WTC11 (cell line): ENCODE measurements around the gene NCKAP5. TPM values are rescaled to one million over a fixed set of nuclear protein-coding genes. Genes with fewer than 3 reads are reported as not detected.

Experiments used
- ATAC-seq: fragments of 200-7000 bp; cut with Tn5 transposase; 2 replicates; pipeline ENCODE4 v1.10.0; 2021; ENCODE audit warnings: mild to moderate bottlenecking, moderate library complexity
- CTCF ChIA-PET: fragments of 300-600 bp; sonication (Branson Sonifier 250); formaldehyde crosslinking; loops from one replicate; lab custom pipeline; 2021; ENCODE audit warnings: antibody characterized with exemption; lab: Charles Lee
- POLR2A ChIA-PET: fragments of 350-600 bp; sonication (Branson Sonifier 250); formaldehyde crosslinking; loops from one replicate; lab custom pipeline; 2021; ENCODE audit warnings: antibody characterized with exemption; lab: Charles Lee
- DNase-seq: peaks from one replicate; pipeline ENCODE4 v3.0.0; 2021; ENCODE audit warnings: low spot score
- H3K27ac Mint-ChIP-seq: 2 replicates; pipeline ENCODE4 v1.8.0; 2021; ENCODE audit warnings: mixed read lengths
- H3K27me3 Mint-ChIP-seq: 2 replicates; pipeline ENCODE4 v1.8.0; 2021; ENCODE audit warnings: low read depth, mild to moderate bottlenecking, moderate library complexity, mixed read lengths
- H3K36me3 Mint-ChIP-seq: 2 replicates; pipeline ENCODE4 v1.8.0; 2021; ENCODE audit warnings: mixed read lengths
- H3K4me1 Mint-ChIP-seq: 2 replicates; pipeline ENCODE4 v1.8.0; 2022; ENCODE audit warnings: mixed read lengths
- H3K4me3 Mint-ChIP-seq: 2 replicates; pipeline ENCODE4 v1.8.0; 2021; ENCODE audit warnings: mild to moderate bottlenecking, moderate library complexity, mixed read lengths
- H3K9me3 Mint-ChIP-seq: 2 replicates; pipeline ENCODE4 v1.8.0; 2021; ENCODE audit warnings: mixed read lengths
- CBFB ChIP-seq: sonication (generic); formaldehyde crosslinking; IDR thresholded peaks from 2 replicates; pipeline ENCODE4 v1.8.1; 2022; ENCODE audit warnings: mild to moderate bottlenecking, low read depth, missing genetic modification reagents
- ETV6 ChIP-seq: sonication (generic); formaldehyde crosslinking; IDR thresholded peaks from 2 replicates; pipeline ENCODE4 v1.8.1; 2022; ENCODE audit warnings: mild to moderate bottlenecking, missing genetic modification reagents
- FOXK1 ChIP-seq: sonication (generic); formaldehyde crosslinking; IDR thresholded peaks from 2 replicates; pipeline ENCODE4 v1.8.0; 2022; ENCODE audit warnings: mild to moderate bottlenecking, moderate library complexity, missing genetic modification reagents
- GRHL2 ChIP-seq: fragments of 250-450 bp; sonication (Bioruptor Pico); IDR thresholded peaks from 2 replicates; pipeline ENCODE4 v1.8.0; 2022; ENCODE audit warnings: mild to moderate bottlenecking, moderate library complexity; ENCODE audit not compliant: insufficient replicate concordance, severe bottlenecking
- GTF2I ChIP-seq: fragments of 250-450 bp; sonication (Bioruptor Pico); conservative IDR thresholded peaks from 2 replicates; pipeline ENCODE4 v1.4.0; 2021; ENCODE audit warnings: mild to moderate bottlenecking
- HMGA2 ChIP-seq: fragments of 250-450 bp; sonication (Bioruptor Pico); IDR thresholded peaks from 2 replicates; pipeline ENCODE4 v1.4.0; 2021; ENCODE audit warnings: mild to moderate bottlenecking, moderate library complexity
- IRF2 ChIP-seq: sonication (generic); formaldehyde crosslinking; IDR thresholded peaks from 2 replicates; pipeline ENCODE4 v1.8.0; 2022; ENCODE audit warnings: low read depth, missing genetic modification reagents, borderline replicate concordance
- MLX ChIP-seq: sonication (generic); formaldehyde crosslinking; IDR thresholded peaks from 2 replicates; pipeline ENCODE4 v1.8.1; 2023; ENCODE audit warnings: mild to moderate bottlenecking, missing genetic modification reagents, moderate library complexity
- NFYB ChIP-seq: sonication (generic); formaldehyde crosslinking; conservative IDR thresholded peaks from 2 replicates; pipeline ENCODE4 v1.8.0; 2022; ENCODE audit warnings: low read depth, missing genetic modification reagents
- NR2C2 ChIP-seq: sonication (generic); formaldehyde crosslinking; IDR thresholded peaks from 2 replicates; pipeline ENCODE4 v1.8.0; 2022; ENCODE audit warnings: mild to moderate bottlenecking, missing genetic modification reagents
- RELA ChIP-seq: sonication (generic); formaldehyde crosslinking; IDR thresholded peaks from 2 replicates; pipeline ENCODE4 v1.8.1; 2022; ENCODE audit warnings: missing genetic modification reagents, mild to moderate bottlenecking, borderline replicate concordance
- SMAD3 ChIP-seq: sonication (generic); formaldehyde crosslinking; IDR thresholded peaks from 2 replicates; pipeline ENCODE4 v1.8.0; 2022; ENCODE audit warnings: missing genetic modification reagents, mild to moderate bottlenecking, borderline replicate concordance
- SOX15 ChIP-seq: fragments of 250-450 bp; sonication (Bioruptor Pico); IDR thresholded peaks from 2 replicates; pipeline ENCODE4 v1.9.0; 2021; ENCODE audit warnings: mild to moderate bottlenecking
- ZNF263 ChIP-seq: sonication (generic); formaldehyde crosslinking; IDR thresholded peaks from 2 replicates; pipeline ENCODE4 v1.8.1; 2022; ENCODE audit warnings: low read depth, mild to moderate bottlenecking, moderate library complexity, missing genetic modification reagents
- ZNF281 ChIP-seq: sonication (generic); formaldehyde crosslinking; IDR thresholded peaks from 2 replicates; pipeline ENCODE4 v1.8.0; 2023; ENCODE audit warnings: mild to moderate bottlenecking, missing genetic modification reagents
- ZNF396 ChIP-seq: fragments of 250-450 bp; sonication (Bioruptor Pico); IDR thresholded peaks from 2 replicates; pipeline ENCODE4 v1.8.0; 2021; ENCODE audit warnings: mild to moderate bottlenecking, moderate library complexity, borderline replicate concordance
- total RNA-seq: library from RNA; stranded (reverse); gene quantifications from 3 replicates; pipeline ENCODE4 v1.2.3, GENCODE V29; 2021
- TF ChIP-seq, protein P1 (sequence below): fragments of 200-600 bp; IDR thresholded peaks from 2 replicates; pipeline ENCODE4 v1.8.0; 2022; ENCODE audit warnings: antibody characterized with exemption
- TF ChIP-seq, protein P2 (sequence below): fragments of 250-450 bp; sonication (Bioruptor Pico); conservative IDR thresholded peaks from 2 replicates; pipeline ENCODE4 v1.9.0; 2021; ENCODE audit warnings: mild to moderate bottlenecking
- TF ChIP-seq, protein P3 (sequence below): sonication (generic); formaldehyde crosslinking; IDR thresholded peaks from 2 replicates; pipeline ENCODE4 v1.8.1; 2022; ENCODE audit warnings: low read depth, mild to moderate bottlenecking, moderate library complexity, missing genetic modification reagents, borderline replicate concordance
- TF ChIP-seq, protein P4 (sequence below): fragments of 250-450 bp; sonication (Bioruptor Pico); IDR thresholded peaks from 2 replicates; pipeline ENCODE4 v1.8.0; 2021; ENCODE audit warnings: mild to moderate bottlenecking
- TF ChIP-seq, protein P5 (sequence below): fragments of 250-450 bp; sonication (Bioruptor Pico); IDR thresholded peaks from 2 replicates; pipeline ENCODE4 v1.9.0; 2021; ENCODE audit warnings: mild to moderate bottlenecking

Gene NCKAP5
- total RNA-seq, 1 experiment from 2014 or later = 0.55 TPM

DNA sequence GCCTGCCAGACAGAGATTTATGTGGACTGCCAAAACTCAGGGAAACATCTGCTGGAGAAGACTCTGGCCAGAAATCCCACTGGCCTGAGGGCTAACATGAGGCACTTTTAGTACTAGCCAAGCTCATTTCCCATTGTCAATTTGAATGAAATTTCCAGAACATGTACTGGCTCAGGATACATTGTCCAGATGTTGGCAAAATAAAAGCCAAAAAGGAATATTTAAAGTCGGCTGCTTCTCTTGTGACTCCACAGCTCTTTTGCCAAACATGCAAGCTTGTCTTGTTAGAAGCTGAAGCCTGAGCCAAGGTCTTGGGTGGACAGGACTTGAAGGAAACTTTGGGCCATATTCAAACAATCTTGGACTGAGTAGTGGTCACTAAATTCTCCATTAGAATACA lies 215.5 kb downstream of the NCKAP5 start:
- POLR2A ChIA-PET = no interaction called here
- no peak for ATAC-seq
- Mint-ChIP-seq H3K27me3 (no peaks in the 10 kb centered on the region; the same call in 1 of the 2 replicates), H3K27ac (no peak overlapping the region), H3K4me3 (no peak overlapping the region), H3K9me3 (peaks cover 10% of the 10 kb centered on the region), H3K4me1 (no peaks in the 10 kb centered on the region), H3K36me3 (no peaks in the 10 kb centered on the region)
- DNase-seq = no peak
- no peak for TF ChIP-seq ZNF263
- no peak for TF ChIP-seq ETV6 (CRISPR knock-in tag)
- no peak for TF ChIP-seq CBFB
- TF ChIP-seq, protein P1, sequence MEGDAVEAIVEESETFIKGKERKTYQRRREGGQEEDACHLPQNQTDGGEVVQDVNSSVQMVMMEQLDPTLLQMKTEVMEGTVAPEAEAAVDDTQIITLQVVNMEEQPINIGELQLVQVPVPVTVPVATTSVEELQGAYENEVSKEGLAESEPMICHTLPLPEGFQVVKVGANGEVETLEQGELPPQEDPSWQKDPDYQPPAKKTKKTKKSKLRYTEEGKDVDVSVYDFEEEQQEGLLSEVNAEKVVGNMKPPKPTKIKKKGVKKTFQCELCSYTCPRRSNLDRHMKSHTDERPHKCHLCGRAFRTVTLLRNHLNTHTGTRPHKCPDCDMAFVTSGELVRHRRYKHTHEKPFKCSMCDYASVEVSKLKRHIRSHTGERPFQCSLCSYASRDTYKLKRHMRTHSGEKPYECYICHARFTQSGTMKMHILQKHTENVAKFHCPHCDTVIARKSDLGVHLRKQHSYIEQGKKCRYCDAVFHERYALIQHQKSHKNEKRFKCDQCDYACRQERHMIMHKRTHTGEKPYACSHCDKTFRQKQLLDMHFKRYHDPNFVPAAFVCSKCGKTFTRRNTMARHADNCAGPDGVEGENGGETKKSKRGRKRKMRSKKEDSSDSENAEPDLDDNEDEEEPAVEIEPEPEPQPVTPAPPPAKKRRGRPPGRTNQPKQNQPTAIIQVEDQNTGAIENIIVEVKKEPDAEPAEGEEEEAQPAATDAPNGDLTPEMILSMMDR = no peak
- no peak for TF ChIP-seq GTF2I (CRISPR knock-in tag)
- no peak for TF ChIP-seq ZNF281 (CRISPR knock-in tag)
- TF ChIP-seq, protein P2, sequence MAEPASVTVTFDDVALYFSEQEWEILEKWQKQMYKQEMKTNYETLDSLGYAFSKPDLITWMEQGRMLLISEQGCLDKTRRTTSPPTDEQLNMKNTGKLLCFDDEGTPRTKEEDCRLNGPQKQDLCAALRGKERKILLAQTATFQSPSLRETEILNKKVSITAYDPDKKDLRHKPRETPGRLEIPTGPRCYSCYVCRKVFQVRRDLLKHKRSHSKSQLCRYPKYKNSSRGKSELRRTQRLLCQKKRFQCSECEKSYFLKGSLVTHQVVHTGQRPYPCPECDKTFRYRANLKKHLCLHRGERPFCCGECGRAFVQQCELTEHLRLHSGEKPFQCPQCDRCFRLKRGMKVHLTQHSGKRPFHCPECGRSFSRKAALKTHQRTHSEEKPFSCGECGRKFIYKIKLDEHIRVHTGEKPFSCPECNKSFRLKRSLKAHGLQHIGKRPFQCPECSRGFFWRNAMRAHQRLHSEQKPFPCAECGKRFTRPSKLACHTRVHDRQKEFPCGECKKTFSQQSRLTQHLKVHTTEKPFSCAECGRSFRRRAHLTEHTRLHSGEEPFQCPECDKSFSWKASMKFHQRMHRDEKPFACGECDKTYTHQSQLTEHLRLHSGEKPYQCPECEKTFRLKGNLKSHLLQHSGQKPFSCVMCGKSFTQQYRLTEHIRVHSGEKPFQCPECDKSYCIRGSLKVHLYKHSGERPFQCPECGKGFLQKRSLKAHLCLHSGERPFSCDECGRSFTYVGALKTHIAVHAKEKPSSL (CRISPR knock-in tag) = no peak
- no peak for TF ChIP-seq SMAD3 (CRISPR knock-in tag)
- no peak for TF ChIP-seq FOXK1 (CRISPR knock-in tag)
- TF ChIP-seq MLX (CRISPR knock-in tag) = no peak
- no peak for TF ChIP-seq RELA (CRISPR knock-in tag)
- TF ChIP-seq, protein P3, sequence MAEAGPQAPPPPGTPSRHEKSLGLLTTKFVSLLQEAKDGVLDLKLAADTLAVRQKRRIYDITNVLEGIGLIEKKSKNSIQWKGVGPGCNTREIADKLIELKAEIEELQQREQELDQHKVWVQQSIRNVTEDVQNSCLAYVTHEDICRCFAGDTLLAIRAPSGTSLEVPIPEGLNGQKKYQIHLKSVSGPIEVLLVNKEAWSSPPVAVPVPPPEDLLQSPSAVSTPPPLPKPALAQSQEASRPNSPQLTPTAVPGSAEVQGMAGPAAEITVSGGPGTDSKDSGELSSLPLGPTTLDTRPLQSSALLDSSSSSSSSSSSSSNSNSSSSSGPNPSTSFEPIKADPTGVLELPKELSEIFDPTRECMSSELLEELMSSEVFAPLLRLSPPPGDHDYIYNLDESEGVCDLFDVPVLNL (CRISPR knock-in tag) = no peak
- CTCF ChIA-PET = no interaction called here

GRCh38 chr2:133346654-133347053 lies 221.6 kb downstream of the NCKAP5 start:
- peaks cover 3% of the 10 kb centered on the region for H3K9me3 Mint-ChIP-seq
- POLR2A ChIA-PET = no interaction called here
- ATAC-seq (no peak), DNase-seq (no peak)
- H3K36me3 Mint-ChIP-seq = no peaks in the 10 kb centered on the region
- no peaks in the 10 kb centered on the region; the same call in 1 of the 2 replicates for H3K27me3 Mint-ChIP-seq
- CTCF ChIA-PET = no interaction called here
- peaks cover 10% of the 10 kb centered on the region for H3K4me1 Mint-ChIP-seq
- H3K27ac Mint-ChIP-seq = no peak overlapping the region
- no peak overlapping the region for H3K4me3 Mint-ChIP-seq
- TF ChIP-seq, protein P4, sequence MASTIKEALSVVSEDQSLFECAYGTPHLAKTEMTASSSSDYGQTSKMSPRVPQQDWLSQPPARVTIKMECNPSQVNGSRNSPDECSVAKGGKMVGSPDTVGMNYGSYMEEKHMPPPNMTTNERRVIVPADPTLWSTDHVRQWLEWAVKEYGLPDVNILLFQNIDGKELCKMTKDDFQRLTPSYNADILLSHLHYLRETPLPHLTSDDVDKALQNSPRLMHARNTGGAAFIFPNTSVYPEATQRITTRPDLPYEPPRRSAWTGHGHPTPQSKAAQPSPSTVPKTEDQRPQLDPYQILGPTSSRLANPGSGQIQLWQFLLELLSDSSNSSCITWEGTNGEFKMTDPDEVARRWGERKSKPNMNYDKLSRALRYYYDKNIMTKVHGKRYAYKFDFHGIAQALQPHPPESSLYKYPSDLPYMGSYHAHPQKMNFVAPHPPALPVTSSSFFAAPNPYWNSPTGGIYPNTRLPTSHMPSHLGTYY (CRISPR knock-in tag) = no peak
- TF ChIP-seq ZNF396 (CRISPR knock-in tag) = no peak
- no peak for TF ChIP-seq SOX15 (CRISPR knock-in tag)
- TF ChIP-seq HMGA2 (CRISPR knock-in tag) = no peak
- no peak for TF ChIP-seq IRF2
- TF ChIP-seq, protein P3 (CRISPR knock-in tag) = no peak
- TF ChIP-seq NFYB (CRISPR knock-in tag) = no peak
- no peak for TF ChIP-seq NR2C2 (CRISPR knock-in tag)
- TF ChIP-seq GRHL2 (CRISPR knock-in tag) = no peak
- TF ChIP-seq RELA (CRISPR knock-in tag) = no peak
- TF ChIP-seq, protein P5, sequence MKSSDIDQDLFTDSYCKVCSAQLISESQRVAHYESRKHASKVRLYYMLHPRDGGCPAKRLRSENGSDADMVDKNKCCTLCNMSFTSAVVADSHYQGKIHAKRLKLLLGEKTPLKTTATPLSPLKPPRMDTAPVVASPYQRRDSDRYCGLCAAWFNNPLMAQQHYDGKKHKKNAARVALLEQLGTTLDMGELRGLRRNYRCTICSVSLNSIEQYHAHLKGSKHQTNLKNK = no peak
